WTC11 (cell line): ENCODE results near the gene ZDHHC16. TPM values are rescaled to one million over a fixed set of nuclear protein-coding genes. Genes with fewer than 3 reads are reported as not detected.
A peak's percentile ranks its signal among the peaks of the same experiment; 100 is the strongest.

Experiments used
- ATAC-seq: fragments of 200-7000 bp; cut with Tn5 transposase; 2 replicates; pipeline ENCODE4 v1.10.0; 2021; ENCODE audit warnings: mild to moderate bottlenecking, moderate library complexity
- CTCF ChIA-PET: fragments of 300-600 bp; sonication (Branson Sonifier 250); formaldehyde crosslinking; loops from one replicate; lab custom pipeline; 2021; ENCODE audit warnings: antibody characterized with exemption; lab: Charles Lee
- POLR2A ChIA-PET: fragments of 350-600 bp; sonication (Branson Sonifier 250); formaldehyde crosslinking; loops from one replicate; lab custom pipeline; 2021; ENCODE audit warnings: antibody characterized with exemption; lab: Charles Lee
- DNase-seq: peaks from one replicate; pipeline ENCODE4 v3.0.0; 2021; ENCODE audit warnings: low spot score
- H3K27ac Mint-ChIP-seq: 2 replicates; pipeline ENCODE4 v1.8.0; 2021; ENCODE audit warnings: mixed read lengths
- H3K27me3 Mint-ChIP-seq: 2 replicates; pipeline ENCODE4 v1.8.0; 2021; ENCODE audit warnings: low read depth, mild to moderate bottlenecking, moderate library complexity, mixed read lengths
- H3K36me3 Mint-ChIP-seq: 2 replicates; pipeline ENCODE4 v1.8.0; 2021; ENCODE audit warnings: mixed read lengths
- H3K4me1 Mint-ChIP-seq: 2 replicates; pipeline ENCODE4 v1.8.0; 2022; ENCODE audit warnings: mixed read lengths
- H3K4me3 Mint-ChIP-seq: 2 replicates; pipeline ENCODE4 v1.8.0; 2021; ENCODE audit warnings: mild to moderate bottlenecking, moderate library complexity, mixed read lengths
- H3K9me3 Mint-ChIP-seq: 2 replicates; pipeline ENCODE4 v1.8.0; 2021; ENCODE audit warnings: mixed read lengths
- EMX1 ChIP-seq: fragments of 250-450 bp; sonication (Bioruptor Pico); IDR thresholded peaks from 2 replicates; pipeline ENCODE4 v1.8.0; 2021; ENCODE audit warnings: mild to moderate bottlenecking
- FOXK1 ChIP-seq: sonication (generic); formaldehyde crosslinking; IDR thresholded peaks from 2 replicates; pipeline ENCODE4 v1.8.0; 2022; ENCODE audit warnings: mild to moderate bottlenecking, moderate library complexity, missing genetic modification reagents
- KAT7 ChIP-seq: sonication (generic); formaldehyde crosslinking; IDR thresholded peaks from 2 replicates; pipeline ENCODE4 v1.8.1; 2023; ENCODE audit warnings: missing genetic modification reagents, mild to moderate bottlenecking, borderline replicate concordance
- MXD4 ChIP-seq: fragments of 250-450 bp; sonication (Bioruptor Pico); IDR thresholded peaks from 2 replicates; pipeline ENCODE4 v1.8.0; 2021; ENCODE audit warnings: mild to moderate bottlenecking, moderate library complexity, borderline replicate concordance
- NR1H2 ChIP-seq: sonication (generic); formaldehyde crosslinking; IDR thresholded peaks from 2 replicates; pipeline ENCODE4 v1.9.0; 2021; ENCODE audit warnings: mild to moderate bottlenecking, moderate library complexity, missing genetic modification reagents
- PREB ChIP-seq: sonication (generic); formaldehyde crosslinking; IDR thresholded peaks from 2 replicates; pipeline ENCODE4 v1.8.1; 2022; ENCODE audit warnings: mild to moderate bottlenecking, missing genetic modification reagents, moderate library complexity, borderline replicate concordance
- RORB ChIP-seq: fragments of 250-450 bp; sonication (Bioruptor Pico); IDR thresholded peaks from 2 replicates; pipeline ENCODE4 v1.9.0; 2021; ENCODE audit warnings: mild to moderate bottlenecking
- TP53 ChIP-seq: sonication (generic); formaldehyde crosslinking; IDR thresholded peaks from 2 replicates; pipeline ENCODE4 v1.8.1; 2023; ENCODE audit warnings: mild to moderate bottlenecking, missing genetic modification reagents
- ZBTB43 ChIP-seq: sonication (generic); formaldehyde crosslinking; IDR thresholded peaks from 2 replicates; pipeline ENCODE4 v1.8.1; 2023; ENCODE audit warnings: mild to moderate bottlenecking, missing genetic modification reagents
- ZNF121 ChIP-seq: sonication (generic); formaldehyde crosslinking; IDR thresholded peaks from 2 replicates; pipeline ENCODE4 v1.8.0; 2023; ENCODE audit warnings: missing genetic modification reagents
- ZNF317 ChIP-seq: sonication (generic); formaldehyde crosslinking; IDR thresholded peaks from 2 replicates; pipeline ENCODE4 v1.8.1; 2023; ENCODE audit warnings: low read depth, mild to moderate bottlenecking, moderate library complexity, missing genetic modification reagents, borderline replicate concordance
- ZNF532 ChIP-seq: fragments of 250-450 bp; sonication (Bioruptor Pico); IDR thresholded peaks from 2 replicates; pipeline ENCODE4 v1.9.0; 2021; ENCODE audit warnings: mild to moderate bottlenecking, borderline replicate concordance
- total RNA-seq: library from RNA; stranded (reverse); gene quantifications from 3 replicates; pipeline ENCODE4 v1.2.3, GENCODE V29; 2021
- TF ChIP-seq, protein P1 (sequence below): sonication (generic); formaldehyde crosslinking; IDR thresholded peaks from 2 replicates; pipeline ENCODE4 v1.8.0; 2022; ENCODE audit warnings: mild to moderate bottlenecking, missing genetic modification reagents
- TF ChIP-seq, protein P2 (sequence below): sonication (generic); formaldehyde crosslinking; conservative IDR thresholded peaks from 2 replicates; pipeline ENCODE4 v1.8.1; 2023; ENCODE audit warnings: mild to moderate bottlenecking, low read depth, missing genetic modification reagents, moderate library complexity
- TF ChIP-seq, protein P3 (sequence below): fragments of 250-450 bp; sonication (Bioruptor Pico); IDR thresholded peaks from 2 replicates; pipeline ENCODE4 v1.8.0; 2021; ENCODE audit warnings: mild to moderate bottlenecking
- TF ChIP-seq, protein P4 (sequence below): fragments of 250-450 bp; sonication (Bioruptor Pico); IDR thresholded peaks from 2 replicates; pipeline ENCODE4 v1.9.0; 2021; ENCODE audit warnings: mild to moderate bottlenecking

The ZDHHC16 gene
- total RNA-seq, 1 experiment from 2014 or later = 44.4 TPM

DNA sequence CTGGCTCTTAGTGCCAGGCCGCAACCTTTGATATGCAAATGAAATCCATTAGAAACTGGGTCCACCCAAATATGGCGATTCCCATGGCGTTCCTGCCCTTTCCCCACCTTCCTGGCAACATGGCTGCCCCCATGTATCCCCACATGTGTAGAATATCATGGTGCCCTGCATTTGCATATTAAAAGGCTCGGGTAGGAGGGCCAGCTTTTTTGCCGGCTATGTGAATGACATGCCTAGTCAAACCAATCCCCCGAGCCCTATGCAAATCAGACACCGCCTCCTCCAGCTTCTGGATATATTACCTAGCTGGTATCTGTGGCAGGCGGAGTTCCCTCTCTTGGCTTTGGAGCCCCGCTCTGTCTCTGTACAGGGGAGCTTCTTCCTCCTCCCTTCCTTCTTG, 34.0 kb downstream of the ZDHHC16 start (continued):
- TF ChIP-seq FOXK1 (CRISPR knock-in tag) = 0 out of 2 replicates have a peak, but pooled peaks have one; percentile 41
- no peak for TF ChIP-seq ZNF317
- TF ChIP-seq, protein P1, sequence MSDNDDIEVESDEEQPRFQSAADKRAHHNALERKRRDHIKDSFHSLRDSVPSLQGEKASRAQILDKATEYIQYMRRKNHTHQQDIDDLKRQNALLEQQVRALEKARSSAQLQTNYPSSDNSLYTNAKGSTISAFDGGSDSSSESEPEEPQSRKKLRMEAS (CRISPR knock-in tag) = peak; percentile 55; the same call in 1 of the 2 replicates

GRCh38 chr10:97481071-97481470, 35.1 kb downstream of the ZDHHC16 start:
- Mint-ChIP-seq H3K9me3 (no peaks in the 10 kb centered on the region), H3K4me1 (peaks cover 21% of the 10 kb centered on the region), H3K4me3 (no peak overlapping the region), H3K36me3 (peaks cover 38% of the 10 kb centered on the region), H3K27ac (peak overlapping the region; percentile 94), H3K27me3 (no peaks in the 10 kb centered on the region)
- TF ChIP-seq MXD4 (CRISPR knock-in tag) (no peak), PREB (CRISPR knock-in tag) (no peak), KAT7 (CRISPR knock-in tag) (no peak), NR1H2 (CRISPR knock-in tag) (no peak), ZNF532 (CRISPR knock-in tag) (no peak), FOXK1 (CRISPR knock-in tag) (no peak), RORB (CRISPR knock-in tag) (no peak), ZNF121 (no peak), ZBTB43 (CRISPR knock-in tag) (no peak), TP53 (CRISPR knock-in tag) (no peak), EMX1 (no peak)
- TF ChIP-seq, protein P2, sequence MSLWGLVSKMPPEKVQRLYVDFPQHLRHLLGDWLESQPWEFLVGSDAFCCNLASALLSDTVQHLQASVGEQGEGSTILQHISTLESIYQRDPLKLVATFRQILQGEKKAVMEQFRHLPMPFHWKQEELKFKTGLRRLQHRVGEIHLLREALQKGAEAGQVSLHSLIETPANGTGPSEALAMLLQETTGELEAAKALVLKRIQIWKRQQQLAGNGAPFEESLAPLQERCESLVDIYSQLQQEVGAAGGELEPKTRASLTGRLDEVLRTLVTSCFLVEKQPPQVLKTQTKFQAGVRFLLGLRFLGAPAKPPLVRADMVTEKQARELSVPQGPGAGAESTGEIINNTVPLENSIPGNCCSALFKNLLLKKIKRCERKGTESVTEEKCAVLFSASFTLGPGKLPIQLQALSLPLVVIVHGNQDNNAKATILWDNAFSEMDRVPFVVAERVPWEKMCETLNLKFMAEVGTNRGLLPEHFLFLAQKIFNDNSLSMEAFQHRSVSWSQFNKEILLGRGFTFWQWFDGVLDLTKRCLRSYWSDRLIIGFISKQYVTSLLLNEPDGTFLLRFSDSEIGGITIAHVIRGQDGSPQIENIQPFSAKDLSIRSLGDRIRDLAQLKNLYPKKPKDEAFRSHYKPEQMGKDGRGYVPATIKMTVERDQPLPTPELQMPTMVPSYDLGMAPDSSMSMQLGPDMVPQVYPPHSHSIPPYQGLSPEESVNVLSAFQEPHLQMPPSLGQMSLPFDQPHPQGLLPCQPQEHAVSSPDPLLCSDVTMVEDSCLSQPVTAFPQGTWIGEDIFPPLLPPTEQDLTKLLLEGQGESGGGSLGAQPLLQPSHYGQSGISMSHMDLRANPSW (CRISPR knock-in tag) = no peak
- TF ChIP-seq, protein P3, sequence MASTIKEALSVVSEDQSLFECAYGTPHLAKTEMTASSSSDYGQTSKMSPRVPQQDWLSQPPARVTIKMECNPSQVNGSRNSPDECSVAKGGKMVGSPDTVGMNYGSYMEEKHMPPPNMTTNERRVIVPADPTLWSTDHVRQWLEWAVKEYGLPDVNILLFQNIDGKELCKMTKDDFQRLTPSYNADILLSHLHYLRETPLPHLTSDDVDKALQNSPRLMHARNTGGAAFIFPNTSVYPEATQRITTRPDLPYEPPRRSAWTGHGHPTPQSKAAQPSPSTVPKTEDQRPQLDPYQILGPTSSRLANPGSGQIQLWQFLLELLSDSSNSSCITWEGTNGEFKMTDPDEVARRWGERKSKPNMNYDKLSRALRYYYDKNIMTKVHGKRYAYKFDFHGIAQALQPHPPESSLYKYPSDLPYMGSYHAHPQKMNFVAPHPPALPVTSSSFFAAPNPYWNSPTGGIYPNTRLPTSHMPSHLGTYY = no peak
- TF ChIP-seq, protein P4, sequence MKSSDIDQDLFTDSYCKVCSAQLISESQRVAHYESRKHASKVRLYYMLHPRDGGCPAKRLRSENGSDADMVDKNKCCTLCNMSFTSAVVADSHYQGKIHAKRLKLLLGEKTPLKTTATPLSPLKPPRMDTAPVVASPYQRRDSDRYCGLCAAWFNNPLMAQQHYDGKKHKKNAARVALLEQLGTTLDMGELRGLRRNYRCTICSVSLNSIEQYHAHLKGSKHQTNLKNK (CRISPR knock-in tag) = no peak
- no peak for DNase-seq
- no peak for ATAC-seq
- CTCF ChIA-PET = interaction anchor here (0.7 to 2.1 kb wide), 5 partner anchors 17 to 196 kb away, joined by 3 to 6 read pairs (median 5); no protein-coding TSS in a partner anchor
- POLR2A ChIA-PET = interaction anchor here (1.4 kb wide), 1 partner anchor 16 kb away, joined by 4 read pairs; no protein-coding TSS in a partner anchor
